Endodermal cell (in vitro differentiated cells): ENCODE measurements around the gene M1AP. TPM values are rescaled to one million over a fixed set of nuclear protein-coding genes. Genes with fewer than 3 reads are reported as not detected.

Experiments
- DNase-seq: peaks from one replicate; pipeline ENCODE4 v3.0.0-alpha.2; 2017
- H3K27ac ChIP-seq: 2 replicates; pipeline ENCODE4 v1.5.1; 2013; ENCODE audit warnings: mild to moderate bottlenecking, low read depth, low read length, moderate library complexity
- H3K27me3 ChIP-seq: 2 replicates; pipeline ENCODE4 v1.6.1; 2013; ENCODE audit warnings: mild to moderate bottlenecking, low read length, moderate library complexity; ENCODE audit not compliant: insufficient read depth, control insufficient read depth, poor library complexity, severe bottlenecking
- H3K36me3 ChIP-seq: 2 replicates; pipeline ENCODE4 v1.7.0; 2013; ENCODE audit warnings: mild to moderate bottlenecking, low read length, moderate library complexity; ENCODE audit not compliant: control insufficient read depth, insufficient read depth
- H3K4me1 ChIP-seq: one replicate; pipeline ENCODE4 v1.7.0; 2013; ENCODE audit warnings: low read length; ENCODE audit not compliant: control insufficient read depth, insufficient read depth
- H3K4me3 ChIP-seq: 2 replicates; pipeline ENCODE4 v1.5.1; 2013; ENCODE audit warnings: mild to moderate bottlenecking, low read length, moderate library complexity
- H3K9ac ChIP-seq: 2 replicates; pipeline ENCODE4 v1.6.1; 2013; ENCODE audit warnings: mild to moderate bottlenecking, low read length, moderate library complexity; ENCODE audit not compliant: poor library complexity, severe bottlenecking; ENCODE audit errors: extremely low read depth
- H3K9me3 ChIP-seq: 2 replicates; pipeline ENCODE4 v1.6.1; 2013; ENCODE audit warnings: mild to moderate bottlenecking, low read length, moderate library complexity; ENCODE audit not compliant: control insufficient read depth
- H3K27ac Mint-ChIP-seq: 2 replicates; pipeline ENCODE4 v1.8.0; 2020; ENCODE audit warnings: mixed read lengths
- H3K27me3 Mint-ChIP-seq: 2 replicates; pipeline ENCODE4 v1.8.0; 2021; ENCODE audit warnings: mild to moderate bottlenecking, mixed read lengths; ENCODE audit not compliant: insufficient read depth
- H3K36me3 Mint-ChIP-seq: 2 replicates; pipeline ENCODE4 v1.8.0; 2020; ENCODE audit warnings: low read depth, mixed read lengths
- H3K4me1 Mint-ChIP-seq: 2 replicates; pipeline ENCODE4 v1.8.0; 2020; ENCODE audit warnings: mixed read lengths
- H3K4me3 Mint-ChIP-seq: 2 replicates; pipeline ENCODE4 v1.8.0; 2020; ENCODE audit warnings: mild to moderate bottlenecking, moderate library complexity, mixed read lengths
- H3K9me3 Mint-ChIP-seq: 2 replicates; pipeline ENCODE4 v1.8.0; 2020; ENCODE audit warnings: mild to moderate bottlenecking, mixed read lengths
- CTCF ChIP-seq: fragments of 200-600 bp; sonication (generic); conservative IDR thresholded peaks from 2 replicates; pipeline ENCODE4 v1.5.0; 2021; ENCODE audit warnings: antibody characterized with exemption, mild to moderate bottlenecking
- WGBS, 2 experiments: methylation state at CpG; one replicate each; pipeline versions ENCODE4 v1.1.5 to v1.1.7; 2013; ENCODE audit warnings: missing lambda C conversion rate in 2 of 2, mixed read lengths in 1 of 2; ENCODE audit not compliant: insufficient coverage in 1 of 2, insufficient read length in 1 of 2; 5-methylcytosine and 5-hydroxymethylcytosine counted together
- total RNA-seq, 2 donors: library from RNA; stranded (reverse); fragmentation: NEBNext Ultra II Directional in 1 of 2; extraction: Animal tissue kit (Norgen Biotek cat#: 25700) in 1 of 2; gene quantifications; 2 replicates in 1 of 2; 3 replicates in 1 of 2; pipeline ENCODE4 v1.2.1, GENCODE V29; 2021

Gene M1AP
- total RNA-seq, 2 donors from 2014 or later = 3.8 to 5.5 TPM

- Mint-ChIP-seq H3K36me3 (peaks cover 2% of the 10 kb centered on the region), H3K27me3 (no peaks in the 10 kb centered on the region), H3K27ac (no peak overlapping the region), H3K9me3 (no peaks in the 10 kb centered on the region), H3K4me1 (no peaks in the 10 kb centered on the region), H3K4me3 (no peak overlapping the region)
- no peak for TF ChIP-seq CTCF
- Histone ChIP-seq H3K4me1 (no peaks in the 10 kb centered on the region), H3K9me3 (no peaks in the 10 kb centered on the region), H3K27me3 (no peaks in the 10 kb centered on the region), H3K36me3 (peaks cover 4% of the 10 kb centered on the region), H3K4me3 (no peak overlapping the region), H3K9ac (no peak overlapping the region), H3K27ac (no peak overlapping the region)
- WGBS, 2 experiments = 92 to 95% methylated on average over 6 to 7 of the region's 7 CpGs
- no peak for DNase-seq
These were observed 25.8 kb upstream of the M1AP start for GRCh38 chr2:74673826-74674528.

- peaks cover 2% of the 10 kb centered on the region for H3K36me3 Mint-ChIP-seq
- no peak for DNase-seq
- H3K27ac Mint-ChIP-seq = no peak overlapping the region
- H3K4me1 Mint-ChIP-seq = no peaks in the 10 kb centered on the region
- no peaks in the 10 kb centered on the region for H3K27me3 Mint-ChIP-seq
- TF ChIP-seq CTCF = no peak
- no peak overlapping the region for H3K9ac ChIP-seq
- H3K36me3 ChIP-seq = peaks cover 3% of the 10 kb centered on the region
- no peak overlapping the region for H3K27ac ChIP-seq
- H3K4me3 Mint-ChIP-seq = no peak overlapping the region
- H3K27me3 ChIP-seq = no peaks in the 10 kb centered on the region
- no peak overlapping the region for H3K4me3 ChIP-seq
- no peaks in the 10 kb centered on the region for H3K9me3 ChIP-seq
- no peaks in the 10 kb centered on the region for H3K4me1 ChIP-seq
- H3K9me3 Mint-ChIP-seq = no peaks in the 10 kb centered on the region
These were observed 23.3 kb upstream of the M1AP start for GRCh38 chr2:74671479-74671878.

GRCh38 chr2:74670263-74670662 lies 22.1 kb upstream of the M1AP start:
- Mint-ChIP-seq H3K36me3 (no peaks in the 10 kb centered on the region), H3K27me3 (no peaks in the 10 kb centered on the region)

More at GRCh38 chr2:74670263-74670662, 22.1 kb upstream of the M1AP start:
- Histone ChIP-seq H3K36me3 (no peaks in the 10 kb centered on the region), H3K27ac (no peak overlapping the region), H3K9me3 (no peaks in the 10 kb centered on the region), H3K4me1 (no peaks in the 10 kb centered on the region), H3K4me3 (no peak overlapping the region), H3K9ac (no peak overlapping the region), H3K27me3 (no peaks in the 10 kb centered on the region)
- no peak for TF ChIP-seq CTCF
- Mint-ChIP-seq H3K9me3 (no peaks in the 10 kb centered on the region), H3K27ac (no peak overlapping the region), H3K4me3 (no peak overlapping the region), H3K4me1 (no peaks in the 10 kb centered on the region)
- no peak for DNase-seq
- WGBS, 2 experiments = 90 to 100% methylated on average over 3 to 7 of the region's 7 CpGs
